Measurements from ENCODE around the gene SAMD4A.

DNA sequence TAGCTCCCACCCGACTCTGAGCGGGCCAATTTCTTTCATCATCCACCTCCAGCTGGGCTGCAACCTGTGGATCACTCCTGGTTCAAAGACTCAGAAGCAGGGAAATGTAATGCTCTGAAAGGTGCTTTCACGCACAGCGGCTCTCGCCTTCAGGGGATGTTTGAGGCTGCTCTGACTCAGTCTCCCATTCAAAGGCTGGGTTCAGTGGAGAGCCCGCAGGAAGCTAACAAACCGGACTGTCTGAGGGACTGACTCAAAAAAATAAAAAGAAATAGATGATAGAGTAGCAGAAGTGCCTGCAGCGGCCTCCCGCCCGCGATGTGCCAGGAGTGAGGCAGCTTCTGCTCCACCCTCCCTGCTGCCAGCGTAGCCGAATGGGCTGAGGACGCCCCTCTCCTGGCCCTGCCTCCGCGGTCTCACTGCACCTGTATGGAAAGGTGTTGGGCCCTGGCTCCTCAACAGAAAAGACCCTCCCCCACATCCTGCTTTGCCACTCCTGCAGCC, 237.7 kb downstream of the SAMD4A start:
- TF ChIP-seq, protein P1, sequence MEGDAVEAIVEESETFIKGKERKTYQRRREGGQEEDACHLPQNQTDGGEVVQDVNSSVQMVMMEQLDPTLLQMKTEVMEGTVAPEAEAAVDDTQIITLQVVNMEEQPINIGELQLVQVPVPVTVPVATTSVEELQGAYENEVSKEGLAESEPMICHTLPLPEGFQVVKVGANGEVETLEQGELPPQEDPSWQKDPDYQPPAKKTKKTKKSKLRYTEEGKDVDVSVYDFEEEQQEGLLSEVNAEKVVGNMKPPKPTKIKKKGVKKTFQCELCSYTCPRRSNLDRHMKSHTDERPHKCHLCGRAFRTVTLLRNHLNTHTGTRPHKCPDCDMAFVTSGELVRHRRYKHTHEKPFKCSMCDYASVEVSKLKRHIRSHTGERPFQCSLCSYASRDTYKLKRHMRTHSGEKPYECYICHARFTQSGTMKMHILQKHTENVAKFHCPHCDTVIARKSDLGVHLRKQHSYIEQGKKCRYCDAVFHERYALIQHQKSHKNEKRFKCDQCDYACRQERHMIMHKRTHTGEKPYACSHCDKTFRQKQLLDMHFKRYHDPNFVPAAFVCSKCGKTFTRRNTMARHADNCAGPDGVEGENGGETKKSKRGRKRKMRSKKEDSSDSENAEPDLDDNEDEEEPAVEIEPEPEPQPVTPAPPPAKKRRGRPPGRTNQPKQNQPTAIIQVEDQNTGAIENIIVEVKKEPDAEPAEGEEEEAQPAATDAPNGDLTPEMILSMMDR (IDR thresholded peaks at IDR 0.05), result no peak
- no peak for TF ChIP-seq EP300 (IDR thresholded peaks at IDR 0.05)

Data from tibial nerve (tissue), 4 donors.